Stimulated activated CD4-positive, alpha-beta T cell treated with anti-CD3 and anti-CD28 coated beads, Interleukin-12 subunit alpha, Interleukin-12 subunit beta, amount 100 ng/mL, for 24 hours (primary cell): ENCODE measurements around the gene COX7A1.
"Not testable (repeated sequence)": the region's sequence is repeated elsewhere in the genome, so short reads cannot be mapped to it uniquely, and the experiment has no call there.

ENCODE experiments used
- DNase-seq, 2 experiments: peaks; one replicate each; pipeline ENCODE4 v3.0.0-alpha.2; 2020; ENCODE audit warnings: low read depth in 2 of 2

COX7A1 gene

DNA sequence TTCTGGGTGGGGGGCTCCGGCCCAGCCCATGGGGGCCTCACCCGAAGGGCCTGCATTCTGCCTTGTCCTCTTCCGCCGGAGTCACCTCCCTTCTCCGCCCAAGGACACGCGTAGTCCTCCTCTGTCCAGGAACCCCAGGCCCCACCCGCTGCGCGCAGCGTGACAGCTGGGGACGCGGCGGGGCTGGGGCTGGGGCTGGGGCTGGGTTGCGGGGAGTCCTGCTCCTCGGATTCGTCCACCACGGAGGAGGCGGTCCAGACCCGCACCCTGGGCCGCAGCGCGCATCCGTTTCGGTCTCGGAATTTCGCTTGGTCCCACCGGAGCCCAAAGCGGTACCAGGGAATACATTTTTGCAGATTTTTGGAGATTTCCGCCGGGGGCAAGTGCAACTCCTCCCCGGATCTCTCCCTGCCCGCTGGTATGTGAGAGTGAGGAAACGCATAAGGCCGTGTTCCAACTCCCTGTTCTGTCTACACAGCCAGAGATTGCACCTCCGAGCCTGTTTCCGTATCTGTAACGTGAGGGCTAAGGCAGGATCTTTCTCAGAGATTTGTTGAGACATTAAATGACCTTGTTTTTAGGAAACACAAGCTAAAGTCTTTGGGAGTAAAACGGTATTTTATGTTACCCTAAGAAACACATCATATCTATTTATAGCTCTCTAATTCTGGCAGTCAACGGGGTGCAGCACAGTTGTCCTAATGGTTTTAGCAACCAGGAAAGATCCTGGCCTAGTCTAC lies at the start of gene COX7A1:
Gene COX7A1 (minus strand): TSS at position 96 of the 740 bp plus-strand sequence. CDS start 40 bp downstream, at position 56.
- DNase-seq = no peak

DNA sequence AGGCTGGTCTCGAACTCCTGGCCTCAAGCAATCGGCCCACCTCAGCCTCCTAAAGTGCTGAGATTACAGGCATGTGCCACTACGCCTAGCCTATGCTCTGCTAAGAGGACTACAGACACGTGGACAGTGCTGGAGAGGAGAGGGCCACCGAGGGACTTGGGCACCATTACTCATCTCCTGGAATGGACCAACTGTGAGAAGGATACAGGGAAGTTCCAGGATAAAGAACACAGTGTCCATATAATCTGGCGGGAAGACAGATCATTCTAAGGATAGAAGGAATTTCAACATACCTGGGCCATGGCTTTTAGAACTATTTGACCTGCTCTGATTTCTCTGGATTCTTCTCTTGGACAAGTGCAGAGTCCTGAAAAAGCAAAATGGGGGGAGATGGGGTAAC lies 49.4 kb upstream of the COX7A1 start:
- DNase-seq = no peak

DNA sequence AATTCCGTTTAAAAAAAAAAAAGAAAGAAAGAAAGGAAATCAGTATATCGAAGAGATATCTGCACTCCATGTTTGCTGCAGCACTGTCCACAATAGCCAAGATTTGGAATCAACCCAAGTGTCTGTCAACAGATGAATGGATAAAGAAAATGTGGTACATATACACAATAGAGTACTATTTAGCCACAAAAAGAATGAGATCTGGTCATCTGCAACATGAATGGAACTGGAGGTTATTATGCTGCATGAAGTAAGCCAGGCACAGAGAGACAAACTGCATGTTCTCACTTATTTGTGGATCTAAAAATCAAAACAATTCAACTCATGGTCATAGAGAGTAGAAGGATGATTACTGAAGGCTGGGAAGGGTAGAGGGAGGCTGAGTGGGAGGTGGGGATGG lies 45.9 kb upstream of the COX7A1 start:
- DNase-seq = no peak

DNA sequence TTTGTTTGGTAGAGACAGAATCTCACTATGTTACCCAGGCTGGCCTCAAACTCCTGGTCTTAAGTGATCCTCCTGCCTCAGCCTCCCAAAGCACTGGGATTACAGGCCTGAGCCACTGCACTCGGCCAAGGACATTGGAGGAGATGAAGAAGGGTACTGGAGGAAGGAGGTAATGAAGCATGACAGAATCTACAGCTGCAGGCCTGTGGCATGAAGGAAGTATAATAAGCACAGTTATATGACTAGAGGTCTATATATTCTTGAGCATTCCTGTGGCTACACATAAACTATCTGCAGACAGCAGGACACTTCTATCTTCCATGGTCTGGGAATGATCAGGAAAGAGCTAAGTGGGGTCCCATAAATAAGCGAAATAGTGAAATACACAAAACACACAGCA lies 44.0 kb upstream of the COX7A1 start:
- DNase-seq = no peak

DNA sequence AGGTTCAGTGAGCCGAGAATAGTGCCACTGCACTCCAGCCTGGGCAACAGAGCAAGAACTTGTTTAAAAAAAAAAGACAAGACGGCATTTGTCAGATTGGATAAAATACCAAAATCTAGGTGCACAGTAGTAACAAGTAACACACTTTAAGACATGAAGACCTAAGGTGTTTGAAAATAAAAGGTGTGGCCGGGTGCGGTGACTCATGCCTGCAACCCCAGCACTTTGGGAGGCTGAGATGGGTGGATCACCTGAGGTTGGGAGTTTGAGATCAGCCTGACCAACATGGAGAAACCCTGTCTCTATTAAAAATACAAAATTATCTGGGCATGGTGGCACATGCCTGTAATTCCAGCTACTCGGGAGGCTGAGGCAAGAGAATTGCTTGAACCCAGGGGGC lies 34.5 kb upstream of the COX7A1 start:
- DNase-seq = not testable (repeated sequence)

DNA sequence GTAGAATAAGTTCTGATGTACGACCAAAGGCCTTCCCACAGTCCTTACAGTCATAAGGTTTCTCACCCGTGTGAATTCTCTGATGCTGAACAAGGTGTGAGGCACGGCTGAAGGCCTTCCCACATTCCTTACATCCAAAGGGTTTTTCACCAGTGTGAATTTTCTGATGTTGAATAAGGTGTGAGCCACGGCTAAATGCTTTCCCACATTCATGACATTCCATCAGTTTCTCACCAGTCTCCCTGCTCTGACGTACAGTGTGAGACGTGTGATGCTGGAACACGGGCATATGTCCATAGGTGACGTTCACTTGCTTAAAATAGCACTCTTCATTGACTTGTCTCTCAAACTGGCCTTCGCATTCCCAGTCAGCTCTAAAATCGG lies 31.0 kb upstream of the COX7A1 start:
- no peak for DNase-seq

DNA sequence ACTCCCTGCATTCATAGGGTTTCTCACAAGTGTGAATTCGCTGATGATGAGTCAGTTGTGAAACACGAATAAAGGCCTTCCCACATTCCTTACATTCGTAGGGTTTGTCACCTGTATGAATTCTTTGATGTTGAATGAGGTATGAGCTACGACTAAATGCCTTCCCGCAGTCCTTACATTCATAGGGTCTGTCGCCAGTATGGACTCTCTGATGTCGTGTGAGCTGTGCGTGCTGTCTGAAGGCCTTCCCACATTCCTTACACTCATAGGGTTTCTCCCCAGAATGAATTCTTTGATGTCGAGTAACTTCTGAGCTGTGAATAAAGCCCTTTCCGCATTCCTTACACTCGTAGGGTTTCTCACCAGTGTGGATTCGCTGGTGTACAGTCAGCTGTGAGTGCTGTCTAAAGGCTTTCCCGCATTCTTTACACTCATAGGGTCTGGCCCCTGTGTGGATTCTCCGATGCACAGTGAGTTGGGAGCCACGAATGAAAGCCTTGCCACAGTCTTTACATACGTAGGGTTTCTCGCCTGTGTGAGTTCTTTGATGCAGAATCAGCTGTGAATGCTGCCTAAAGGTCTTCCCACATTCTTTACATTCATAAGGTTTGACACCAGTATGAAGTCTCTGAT lies 30.5 kb upstream of the COX7A1 start:
- no peak for DNase-seq

DNA sequence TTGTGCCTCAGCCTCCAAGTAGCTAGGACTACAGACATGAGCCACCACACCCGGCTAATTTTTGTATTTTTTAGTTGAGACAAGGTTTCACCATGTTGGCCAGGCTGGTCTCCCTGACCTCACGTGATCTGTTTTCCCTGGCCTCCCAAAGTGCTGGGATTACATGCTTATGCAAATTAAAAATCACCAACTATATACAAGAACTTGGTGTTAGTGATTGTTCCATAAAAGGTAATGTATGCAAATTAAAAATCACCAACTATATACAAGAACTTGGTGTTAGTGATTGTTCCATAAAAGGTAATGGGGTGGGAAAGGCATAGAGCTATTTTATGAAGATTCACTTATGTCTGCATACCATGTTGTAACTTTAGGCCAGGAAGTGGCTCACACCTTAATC lies 26.8 kb upstream of the COX7A1 start:
- DNase-seq = not testable (repeated sequence)

DNA sequence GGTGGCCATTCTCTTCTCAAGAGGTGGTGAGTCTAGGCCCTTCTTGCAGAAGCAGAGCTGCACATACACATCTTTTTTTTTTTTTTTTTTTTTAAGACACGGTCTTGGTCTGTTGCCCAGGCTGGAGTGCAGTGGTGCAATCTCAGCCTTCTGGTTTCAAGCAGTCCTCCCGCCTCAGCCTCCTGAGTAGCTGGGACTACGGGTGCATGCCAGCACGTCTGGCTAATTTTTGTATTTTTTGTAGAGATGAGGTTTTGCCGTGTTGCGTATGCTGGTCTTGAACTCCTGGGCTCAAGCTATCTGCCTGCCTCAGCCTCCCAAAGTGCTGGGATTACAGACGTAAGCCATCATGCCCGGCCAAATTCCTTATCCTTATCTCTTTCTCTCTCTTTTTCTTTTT lies 21.6 kb upstream of the COX7A1 start:
- not testable (repeated sequence) for DNase-seq

DNA sequence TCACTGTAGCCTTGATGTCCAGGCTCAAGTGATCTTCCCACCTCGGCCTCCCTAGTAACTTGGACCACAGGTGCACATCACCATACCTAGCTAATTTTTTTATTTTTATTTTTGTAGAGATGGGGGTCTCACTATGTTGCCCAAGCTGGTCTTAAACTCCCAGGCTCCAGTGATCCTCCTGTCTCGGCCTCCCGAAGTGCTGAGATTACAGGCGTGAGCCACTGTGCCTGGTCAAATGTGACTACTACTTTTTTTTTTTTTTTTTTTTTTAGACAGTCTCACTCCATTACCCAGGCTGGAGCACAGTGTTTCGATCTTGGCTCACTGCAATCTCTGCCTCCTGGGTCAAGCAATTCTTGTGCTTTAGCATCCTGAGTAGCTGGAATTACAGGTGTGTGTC lies 20.6 kb upstream of the COX7A1 start:
- no peak for DNase-seq

DNA sequence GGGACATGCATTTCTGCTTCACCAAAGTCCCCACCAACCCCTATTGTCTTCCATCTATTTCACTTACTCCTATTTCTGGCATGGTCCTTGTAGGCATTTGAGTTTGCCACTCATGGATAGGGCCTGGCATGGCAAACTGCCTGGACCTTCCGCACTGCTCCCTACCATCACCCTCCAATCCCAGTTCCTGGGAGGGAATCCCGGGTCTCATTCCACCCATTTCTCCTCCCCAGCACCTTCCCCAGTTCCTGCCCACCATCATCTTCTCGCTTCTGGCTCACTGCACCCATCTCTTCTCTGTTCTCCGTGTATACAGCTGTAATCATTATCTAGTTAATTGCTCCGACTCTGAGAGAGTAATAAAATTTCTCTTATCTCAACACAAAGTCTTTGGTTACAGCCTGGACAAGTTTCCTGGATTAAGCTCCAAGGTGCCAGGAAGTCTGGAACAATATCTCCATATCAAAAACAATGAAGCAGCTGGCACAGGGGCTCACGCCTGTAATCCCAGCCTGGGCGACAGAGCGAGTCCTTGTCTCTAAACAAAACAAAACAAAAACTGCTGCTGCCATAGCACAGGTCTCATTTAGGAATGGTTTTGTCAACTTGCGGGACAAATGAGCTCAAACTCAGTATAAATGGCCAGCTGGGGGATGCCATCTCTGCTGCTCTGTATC lies 17.0 kb upstream of the COX7A1 start:
- DNase-seq = no peak

DNA sequence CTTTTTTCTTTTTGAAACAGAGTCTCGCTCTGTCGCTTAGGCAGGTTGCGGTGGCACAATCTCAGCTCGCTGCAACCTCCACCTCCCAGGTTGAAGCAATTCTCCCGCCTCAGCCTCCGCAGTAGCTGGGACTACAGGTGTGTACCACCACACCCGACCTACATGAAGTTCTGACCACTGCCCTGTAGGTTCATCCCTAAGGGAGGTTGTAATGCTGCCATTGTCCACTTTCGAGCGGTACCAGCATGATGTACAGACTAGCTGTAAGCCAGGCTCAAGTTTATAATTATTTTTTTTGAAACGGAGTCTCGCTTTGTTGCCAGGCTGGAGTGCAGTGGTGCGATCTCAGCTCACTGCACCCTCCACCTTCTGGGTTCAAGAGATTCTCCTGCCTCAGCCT lies 11.6 kb upstream of the COX7A1 start:
- no peak for DNase-seq

DNA sequence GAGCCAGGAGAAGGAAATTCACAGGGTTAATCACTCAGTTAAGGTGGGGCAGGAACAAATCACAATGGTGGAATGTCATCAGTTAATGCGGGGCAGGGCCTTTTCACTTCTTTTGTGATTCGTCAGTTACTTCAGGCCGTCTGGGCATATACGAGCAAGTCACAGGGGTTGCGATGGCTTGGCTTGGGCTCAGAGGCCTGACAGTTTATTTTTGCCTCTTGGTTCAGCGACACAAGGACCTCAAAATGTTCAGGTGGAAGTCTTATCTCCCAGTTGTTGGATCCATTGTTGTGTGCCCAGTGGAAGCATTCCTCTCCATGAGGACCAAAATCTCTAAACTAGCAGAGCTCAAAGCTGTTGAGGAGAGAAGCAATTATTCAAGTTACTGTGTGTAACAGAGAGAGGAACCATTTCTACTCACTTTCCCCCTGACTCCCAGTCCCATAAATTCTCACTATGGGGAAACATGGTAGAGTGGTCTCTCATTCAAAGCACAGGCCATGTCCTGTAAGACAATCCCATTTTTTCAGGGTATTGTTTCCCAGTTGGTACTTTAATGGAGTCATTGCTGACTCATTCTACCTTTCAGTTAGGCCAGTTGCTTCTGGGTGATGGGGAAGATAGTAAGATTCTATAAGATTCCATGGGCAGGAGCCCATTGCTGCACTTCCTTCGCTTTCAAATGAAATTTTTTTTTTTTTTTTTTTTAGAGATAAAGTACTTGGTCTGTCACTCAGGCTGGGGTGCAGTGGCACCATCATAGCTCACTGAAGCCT lies 8.8 kb upstream of the COX7A1 start:
- no peak for DNase-seq

DNA sequence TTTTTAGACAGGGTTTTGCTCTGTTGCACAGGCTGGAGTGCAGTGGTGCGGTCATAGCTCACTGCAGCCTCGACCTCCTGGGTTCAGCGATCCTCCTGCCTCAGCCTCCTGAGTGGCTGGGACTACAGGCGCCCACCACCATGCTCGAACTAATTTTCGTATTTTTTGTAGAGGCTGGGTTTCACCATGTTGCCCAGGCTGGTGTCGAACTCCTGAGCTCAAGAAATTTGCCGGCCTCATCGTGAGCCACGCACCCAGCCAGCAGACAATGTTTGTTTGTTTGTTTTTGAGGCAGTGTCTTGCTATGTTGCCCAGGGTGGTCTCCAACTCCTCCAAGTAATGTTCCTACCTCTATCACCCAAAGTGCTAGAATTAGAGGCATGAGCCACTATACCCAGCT lies 879 bp upstream of the COX7A1 start:
- DNase-seq = no peak

DNA sequence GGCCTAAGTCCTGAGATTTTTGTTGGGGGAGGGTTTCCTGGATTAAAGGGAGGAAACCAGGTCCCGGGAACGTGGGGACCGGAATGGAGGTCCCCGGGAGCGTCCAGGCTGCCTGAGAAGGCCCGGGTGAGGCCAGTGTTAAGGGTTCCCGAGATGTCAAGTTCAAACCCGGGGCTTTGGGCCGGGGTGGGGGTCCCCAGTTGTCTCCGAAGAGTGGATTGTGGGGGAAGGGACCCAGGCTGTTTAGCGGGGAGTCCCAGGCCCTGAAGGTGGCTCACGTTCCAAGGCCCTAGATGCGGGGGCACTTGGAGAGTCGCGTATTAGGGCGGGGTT lies 262 bp downstream of the COX7A1 start:
- no peak for DNase-seq

DNA sequence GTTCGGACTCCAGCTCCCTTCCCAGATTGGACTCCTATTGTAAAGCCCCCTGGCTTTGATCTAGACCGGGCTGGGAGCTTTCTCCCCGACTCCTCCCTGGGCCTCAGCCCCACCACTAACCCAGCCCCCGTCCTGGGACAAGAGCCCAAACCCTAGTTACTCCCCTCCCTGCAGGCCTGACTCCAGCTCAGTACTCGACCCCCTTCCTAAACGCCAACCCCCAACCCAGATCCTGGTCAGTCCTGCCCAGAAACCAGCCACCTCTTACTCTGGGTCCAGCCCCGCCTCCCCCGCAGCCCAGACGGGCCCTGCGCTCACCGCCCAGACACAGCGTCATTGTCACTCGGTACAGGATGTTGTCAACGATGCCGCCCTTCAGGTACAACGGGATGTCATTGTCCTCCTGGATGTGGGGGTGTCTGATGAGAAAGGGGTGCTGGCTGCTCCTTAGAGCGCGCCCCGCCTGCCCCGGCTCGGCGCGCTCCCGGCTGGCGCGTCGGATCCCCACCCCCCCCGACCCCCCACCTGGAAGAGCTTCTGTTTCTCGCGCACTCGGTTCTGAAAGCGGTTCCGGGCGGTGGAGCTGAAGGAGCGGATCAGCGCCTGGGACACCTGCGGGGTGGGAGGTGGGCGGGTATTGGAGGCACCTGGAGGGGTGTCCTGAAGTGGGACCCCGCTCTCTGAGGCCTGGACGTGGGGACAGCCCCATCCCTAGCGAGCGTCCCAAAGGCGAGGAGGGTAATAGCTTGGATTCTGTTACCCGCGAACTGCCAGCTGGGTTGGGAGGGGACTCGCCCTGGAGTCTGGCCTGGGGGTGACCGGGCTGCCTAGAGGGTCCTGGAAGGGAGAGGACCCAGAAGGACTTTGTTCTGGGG lies 866 bp downstream of the COX7A1 start:
- no peak for DNase-seq

DNA sequence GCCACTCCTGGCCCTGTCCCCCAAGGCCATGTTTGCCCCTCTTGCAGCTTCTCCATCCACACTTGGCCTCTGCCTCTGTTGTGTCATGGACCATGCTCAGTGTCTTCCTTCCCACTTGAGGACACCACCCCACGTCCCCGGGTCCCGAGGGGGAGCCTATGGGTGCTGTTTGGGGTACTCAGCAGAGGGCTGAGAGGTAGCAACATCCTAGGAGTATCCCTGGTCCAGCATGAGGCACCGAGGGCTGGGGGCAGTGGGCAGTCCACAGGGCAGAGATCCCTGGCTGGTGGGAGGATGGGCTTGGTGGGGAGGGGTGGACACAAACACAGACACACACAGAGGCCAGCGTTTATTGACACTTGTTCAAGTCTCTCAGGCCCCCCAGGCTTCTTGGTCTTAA lies 1.7 kb downstream of the COX7A1 start:
- DNase-seq = no peak

DNA sequence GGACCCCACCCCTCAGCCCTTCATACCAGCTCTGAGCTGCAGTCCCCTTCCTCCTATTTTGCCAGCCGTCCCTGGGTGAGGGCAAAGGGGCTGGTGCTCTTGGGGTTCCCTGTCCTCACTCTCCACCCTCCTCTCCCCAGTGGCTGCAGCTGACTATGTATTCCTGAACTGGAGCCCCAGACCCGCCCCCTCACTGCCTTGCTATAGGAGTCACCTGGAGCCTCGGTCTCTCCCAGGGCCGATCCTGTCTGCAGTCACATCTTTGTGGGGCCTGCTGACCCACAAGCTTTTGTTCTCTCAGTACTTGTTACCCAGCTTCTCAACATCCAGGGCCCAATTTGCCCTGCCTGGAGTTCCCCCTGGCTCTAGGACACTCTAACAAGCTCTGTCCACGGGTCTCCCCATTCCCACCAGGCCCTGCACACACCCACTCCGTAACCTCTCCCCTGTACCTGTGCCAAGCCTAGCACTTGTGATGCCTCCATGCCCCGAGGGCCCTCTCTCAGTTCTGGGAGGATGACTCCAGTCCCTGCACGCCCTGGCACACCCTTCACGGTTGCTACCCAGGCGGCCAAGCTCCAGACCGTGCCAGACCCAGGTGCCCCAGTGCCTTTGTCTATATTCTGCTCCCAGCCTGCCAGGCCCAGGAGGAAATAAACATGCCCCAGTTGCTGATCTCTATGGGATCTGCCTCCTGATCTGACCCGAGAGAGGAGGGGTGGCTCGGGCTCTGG lies 2.4 kb downstream of the COX7A1 start:
- DNase-seq = no peak

DNA sequence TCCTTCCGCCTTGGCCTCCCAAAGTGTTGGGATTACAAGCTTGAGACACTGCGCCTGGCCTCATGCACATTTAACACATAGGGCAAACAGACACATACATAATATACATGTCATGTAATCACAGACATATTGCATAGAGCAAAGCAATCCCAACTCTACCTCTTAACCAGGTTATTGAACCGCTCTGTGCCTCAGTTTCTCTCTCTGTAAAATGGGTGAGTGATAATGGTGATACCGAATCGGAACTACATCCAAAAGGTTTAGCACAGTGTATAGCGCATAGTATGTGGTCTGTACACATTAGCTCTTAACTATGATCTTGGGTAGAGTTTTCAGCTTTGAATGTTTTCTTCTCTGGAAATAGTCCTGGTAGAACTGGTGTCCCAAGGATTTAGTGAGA lies 7.6 kb downstream of the COX7A1 start:
- no peak for DNase-seq

DNA sequence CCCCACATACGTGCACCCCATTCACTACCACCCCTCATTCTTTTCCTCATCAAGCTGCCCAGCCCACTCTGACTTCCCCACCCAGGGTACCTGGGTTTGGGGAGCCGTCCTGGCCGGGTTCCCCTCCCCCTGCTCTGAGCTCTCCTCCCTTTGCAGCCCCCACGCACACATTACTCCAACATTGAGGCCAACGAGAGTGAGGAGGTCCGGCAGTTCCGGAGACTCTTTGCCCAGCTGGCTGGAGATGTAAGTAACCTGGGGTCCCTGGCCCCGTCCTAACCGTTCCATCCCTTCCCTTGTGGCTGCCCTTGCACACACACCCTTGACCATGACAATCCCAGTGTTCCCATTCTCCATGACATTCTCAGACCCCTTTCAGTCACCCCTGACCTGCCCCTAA lies 9.8 kb downstream of the COX7A1 start:
- DNase-seq = no peak

DNA sequence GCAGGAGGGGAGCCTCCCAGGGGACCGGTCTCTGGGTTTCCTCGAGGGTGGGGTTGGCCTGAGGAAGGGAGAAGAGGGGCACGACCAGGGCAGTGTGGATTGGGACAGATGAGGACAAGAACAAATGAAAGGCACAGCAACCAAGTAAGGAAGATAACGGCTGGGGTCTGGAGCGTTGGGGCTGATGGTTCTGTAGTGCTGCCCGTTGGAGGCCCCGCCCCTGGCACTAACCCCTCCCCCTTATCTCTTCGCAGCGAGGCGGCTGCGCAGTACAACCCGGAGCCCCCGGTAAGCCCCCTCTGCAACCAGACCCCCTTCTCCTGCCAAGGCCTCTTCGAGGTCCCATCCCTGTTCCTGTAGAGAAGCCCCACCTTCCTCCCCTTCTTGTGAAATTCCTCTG lies 10.2 kb downstream of the COX7A1 start:
- no peak for DNase-seq
